Measurements from ENCODE around the gene BMPR1B. TPM values are rescaled to one million over a fixed set of nuclear protein-coding genes. Genes with fewer than 3 reads are reported as not detected.

The BMPR1B gene
- total and polyA plus RNA-seq, 2 donors from 2014 or later: 4.1 to 5.5 TPM

DNA sequence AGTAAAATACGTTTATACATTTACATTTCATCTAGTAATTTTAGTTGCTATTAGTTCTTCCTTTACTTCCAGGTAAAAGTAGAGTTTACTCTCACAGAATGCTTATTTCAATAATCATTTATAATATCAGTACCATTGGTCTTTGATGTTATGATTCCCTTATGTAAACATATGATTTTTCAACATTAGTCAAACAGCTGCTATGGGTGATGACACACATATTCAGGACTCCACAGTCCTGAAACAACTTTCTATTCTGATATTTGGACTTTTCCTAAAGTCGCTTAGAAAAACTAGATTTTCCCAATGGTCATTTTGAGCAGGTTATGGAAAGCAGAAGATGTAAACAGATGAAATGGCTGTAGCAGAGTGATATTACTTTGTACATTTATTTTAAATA is 421.2 kb downstream of the BMPR1B start:
- H3K4me3 ChIP-seq (ENCODE audit: low read length in 3 of 3): no peak overlapping the region
- peaks cover 0 to 11% (median 0%) of the 10 kb centered on the region in 3 donors for H3K36me3 ChIP-seq (ENCODE audit: control insufficient read depth in 2 of 3, insufficient read depth in 3 of 3, low read length in 3 of 3)
- H3K9ac ChIP-seq (ENCODE audit: low read length in 3 of 3): no peak overlapping the region
- H3K9me3 ChIP-seq (ENCODE audit: control insufficient read depth in 2 of 3, insufficient read depth in 1 of 3, low read length in 3 of 3): no peaks in the 10 kb centered on the region
- DNase-seq (no peak), FAIRE-seq (no peak)
- H3K27ac ChIP-seq (ENCODE audit: low read depth in 2 of 2, low read length in 2 of 2): no peak overlapping the region
- intact Hi-C loops (cut with DNase I): no loop called here
- no peaks in the 10 kb centered on the region for H3K4me1 ChIP-seq (ENCODE audit: control insufficient read depth in 2 of 3, insufficient read depth in 2 of 3, low read depth in 1 of 3, low read length in 3 of 3)
- TF ChIP-seq CTCF (IDR thresholded peaks at IDR 0.05; ENCODE audit: borderline replicate concordance, extremely low read depth, insufficient read depth): no peak
- no peaks in the 10 kb centered on the region for H3K27me3 ChIP-seq (ENCODE audit: control insufficient read depth, insufficient read depth, low read length)

DNA sequence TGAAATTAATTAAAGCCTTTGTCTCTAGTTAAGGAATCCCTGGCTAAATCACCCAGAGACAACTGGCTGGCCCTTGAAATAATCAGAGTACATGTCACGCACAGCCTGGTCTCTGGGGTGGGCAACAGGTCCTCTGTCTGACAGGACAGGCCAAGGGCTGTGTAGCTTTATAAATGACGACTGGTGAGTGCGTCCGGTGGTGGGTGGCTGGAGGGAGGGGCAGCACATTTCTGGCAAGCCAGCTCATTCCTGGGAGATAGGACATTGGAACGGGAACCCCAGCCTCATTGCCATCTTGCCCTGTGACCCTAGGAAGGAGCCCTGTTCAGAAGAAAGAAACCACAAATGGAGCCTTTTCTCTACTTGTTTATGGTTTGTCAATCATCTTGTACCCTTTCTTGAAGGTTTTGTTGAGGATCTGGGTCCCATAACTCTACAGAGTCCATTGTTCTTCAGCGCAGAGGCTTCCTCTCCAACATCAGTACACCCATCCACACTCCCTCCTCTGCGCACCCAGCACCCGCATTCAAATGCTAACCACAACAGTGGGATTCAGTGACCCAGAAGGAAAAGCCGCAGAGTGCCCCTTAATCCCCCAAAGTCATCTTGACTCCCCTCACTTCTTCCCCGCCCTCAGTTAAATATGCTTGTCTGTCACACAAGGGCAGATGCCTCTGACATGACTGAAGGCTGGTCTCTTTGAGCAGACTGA is 422.9 kb downstream of the BMPR1B start:
- TF ChIP-seq CTCF (IDR thresholded peaks at IDR 0.05; ENCODE audit: borderline replicate concordance, extremely low read depth, insufficient read depth): no peak
- no peak for DNase-seq
- Histone ChIP-seq H3K36me3 (ENCODE audit: control insufficient read depth in 2 of 3, insufficient read depth in 3 of 3, low read length in 3 of 3) (peaks cover 0 to 11% (median 0%) of the 10 kb centered on the region in 3 donors), H3K9ac (ENCODE audit: low read length in 3 of 3) (no peak overlapping the region), H3K4me1 (ENCODE audit: control insufficient read depth in 2 of 3, insufficient read depth in 2 of 3, low read depth in 1 of 3, low read length in 3 of 3) (no peaks in the 10 kb centered on the region), H3K9me3 (ENCODE audit: control insufficient read depth in 2 of 3, insufficient read depth in 1 of 3, low read length in 3 of 3) (no peaks in the 10 kb centered on the region), H3K4me3 (ENCODE audit: low read length in 3 of 3) (no peak overlapping the region), H3K27ac (ENCODE audit: low read depth in 2 of 2, low read length in 2 of 2) (no peak overlapping the region), H3K27me3 (ENCODE audit: control insufficient read depth, insufficient read depth, low read length) (no peaks in the 10 kb centered on the region)
- FAIRE-seq: no peak
- intact Hi-C loops (cut with DNase I): no loop called here

DNA sequence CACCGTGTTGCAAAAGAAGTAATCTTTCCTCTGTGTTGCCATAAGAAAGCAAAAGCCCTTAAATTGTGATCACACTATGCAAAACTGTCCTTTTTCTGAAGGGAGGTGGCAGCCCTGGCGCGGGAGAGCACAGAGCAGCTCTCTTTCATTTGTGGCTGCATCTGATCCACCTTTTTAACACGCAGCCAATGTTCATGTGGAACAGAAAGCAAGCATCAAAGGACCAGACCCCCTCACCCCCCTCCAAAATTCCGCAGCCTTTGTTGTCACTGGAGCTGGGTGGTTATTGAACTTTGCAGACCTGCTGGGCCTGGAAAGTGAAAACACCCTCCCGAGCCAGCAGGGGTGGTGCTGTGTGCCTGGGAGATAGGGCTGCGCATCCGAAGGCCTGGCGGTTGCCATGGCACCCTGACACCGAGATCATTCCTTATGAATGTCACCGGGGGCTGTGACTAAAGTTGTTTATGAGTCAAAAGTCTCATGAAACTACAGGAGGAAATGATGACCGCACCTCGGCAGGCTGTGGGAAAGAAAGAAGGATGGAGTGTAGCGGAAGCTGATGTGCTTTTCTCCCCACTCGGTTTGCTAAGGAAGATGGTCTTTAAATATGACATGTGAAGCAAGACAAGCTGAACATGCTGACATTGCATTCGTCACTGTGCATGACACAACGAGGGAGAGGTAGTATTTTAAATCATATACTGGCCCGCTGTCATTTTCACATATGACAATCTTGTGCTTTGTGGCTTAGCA is 423.7 kb downstream of the BMPR1B start:
- no peak for TF ChIP-seq CTCF (IDR thresholded peaks at IDR 0.05; ENCODE audit: borderline replicate concordance, extremely low read depth, insufficient read depth)
- Histone ChIP-seq H3K4me1 (ENCODE audit: control insufficient read depth in 2 of 3, insufficient read depth in 2 of 3, low read depth in 1 of 3, low read length in 3 of 3) (no peaks in the 10 kb centered on the region), H3K4me3 (ENCODE audit: low read length in 3 of 3) (no peak overlapping the region), H3K9me3 (ENCODE audit: control insufficient read depth in 2 of 3, insufficient read depth in 1 of 3, low read length in 3 of 3) (no peaks in the 10 kb centered on the region), H3K27ac (ENCODE audit: low read depth in 2 of 2, low read length in 2 of 2) (no peak overlapping the region), H3K27me3 (ENCODE audit: control insufficient read depth, insufficient read depth, low read length) (no peaks in the 10 kb centered on the region), H3K36me3 (ENCODE audit: control insufficient read depth in 2 of 3, insufficient read depth in 3 of 3, low read length in 3 of 3) (peaks cover 0 to 11% (median 0%) of the 10 kb centered on the region in 3 donors), H3K9ac (ENCODE audit: low read length in 3 of 3) (no peak overlapping the region)
- FAIRE-seq: no peak
- intact Hi-C loops (cut with DNase I): no loop called here
- DNase-seq: no peak

Data from kidney (tissue), 14 donors.